ENCODE data around the gene DDX19B.

DNA sequence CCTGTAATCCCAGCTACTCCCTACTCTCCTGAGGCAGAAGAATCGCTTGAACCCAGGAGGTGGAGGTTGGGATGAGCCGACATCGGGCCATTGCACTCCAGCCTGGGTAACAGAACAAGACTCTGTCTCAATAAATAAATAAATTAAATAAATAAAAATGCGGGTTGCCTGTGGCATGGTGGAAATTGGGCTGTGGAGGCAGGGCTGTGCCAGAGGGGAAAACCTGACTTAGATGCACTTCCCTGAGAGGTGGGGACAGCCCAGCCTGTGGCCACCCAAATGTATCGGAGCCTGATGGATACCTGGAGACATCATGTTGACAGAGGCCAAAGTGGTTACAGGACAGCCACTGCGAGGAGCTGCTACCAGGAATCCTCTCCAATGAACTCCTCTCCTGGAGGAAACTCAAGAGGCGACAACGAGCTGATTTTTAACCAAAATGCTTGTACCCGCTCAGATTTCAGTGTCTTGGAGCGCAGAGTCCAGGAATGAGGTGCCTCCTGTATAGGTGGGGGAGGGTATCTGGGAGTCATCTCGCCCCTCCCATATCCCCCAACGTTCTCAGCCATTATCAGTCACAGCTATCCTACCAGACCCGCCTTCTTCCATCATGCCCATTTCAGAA is 80.0 kb downstream of the DDX19B start:
- TF ChIP-seq, protein P1, sequence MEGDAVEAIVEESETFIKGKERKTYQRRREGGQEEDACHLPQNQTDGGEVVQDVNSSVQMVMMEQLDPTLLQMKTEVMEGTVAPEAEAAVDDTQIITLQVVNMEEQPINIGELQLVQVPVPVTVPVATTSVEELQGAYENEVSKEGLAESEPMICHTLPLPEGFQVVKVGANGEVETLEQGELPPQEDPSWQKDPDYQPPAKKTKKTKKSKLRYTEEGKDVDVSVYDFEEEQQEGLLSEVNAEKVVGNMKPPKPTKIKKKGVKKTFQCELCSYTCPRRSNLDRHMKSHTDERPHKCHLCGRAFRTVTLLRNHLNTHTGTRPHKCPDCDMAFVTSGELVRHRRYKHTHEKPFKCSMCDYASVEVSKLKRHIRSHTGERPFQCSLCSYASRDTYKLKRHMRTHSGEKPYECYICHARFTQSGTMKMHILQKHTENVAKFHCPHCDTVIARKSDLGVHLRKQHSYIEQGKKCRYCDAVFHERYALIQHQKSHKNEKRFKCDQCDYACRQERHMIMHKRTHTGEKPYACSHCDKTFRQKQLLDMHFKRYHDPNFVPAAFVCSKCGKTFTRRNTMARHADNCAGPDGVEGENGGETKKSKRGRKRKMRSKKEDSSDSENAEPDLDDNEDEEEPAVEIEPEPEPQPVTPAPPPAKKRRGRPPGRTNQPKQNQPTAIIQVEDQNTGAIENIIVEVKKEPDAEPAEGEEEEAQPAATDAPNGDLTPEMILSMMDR (IDR thresholded peaks at IDR 0.05; ENCODE audit: low read length) = no peak
- no peak for TF ChIP-seq EZH2 (optimal IDR thresholded peaks at IDR 0.05; ENCODE audit: low read depth, low read length)
